Brain pericyte (primary cell): ENCODE data around the gene HIGD1C.
"Not testable (repeated sequence)": the region's sequence is repeated elsewhere in the genome, so short reads cannot be mapped to it uniquely, and the experiment has no call there.

Source experiments
- DNase-seq: peaks from one replicate; pipeline ENCODE4 v3.0.0-alpha.2; 2012; ENCODE audit warnings: low read depth, low spot score

HIGD1C gene

DNA sequence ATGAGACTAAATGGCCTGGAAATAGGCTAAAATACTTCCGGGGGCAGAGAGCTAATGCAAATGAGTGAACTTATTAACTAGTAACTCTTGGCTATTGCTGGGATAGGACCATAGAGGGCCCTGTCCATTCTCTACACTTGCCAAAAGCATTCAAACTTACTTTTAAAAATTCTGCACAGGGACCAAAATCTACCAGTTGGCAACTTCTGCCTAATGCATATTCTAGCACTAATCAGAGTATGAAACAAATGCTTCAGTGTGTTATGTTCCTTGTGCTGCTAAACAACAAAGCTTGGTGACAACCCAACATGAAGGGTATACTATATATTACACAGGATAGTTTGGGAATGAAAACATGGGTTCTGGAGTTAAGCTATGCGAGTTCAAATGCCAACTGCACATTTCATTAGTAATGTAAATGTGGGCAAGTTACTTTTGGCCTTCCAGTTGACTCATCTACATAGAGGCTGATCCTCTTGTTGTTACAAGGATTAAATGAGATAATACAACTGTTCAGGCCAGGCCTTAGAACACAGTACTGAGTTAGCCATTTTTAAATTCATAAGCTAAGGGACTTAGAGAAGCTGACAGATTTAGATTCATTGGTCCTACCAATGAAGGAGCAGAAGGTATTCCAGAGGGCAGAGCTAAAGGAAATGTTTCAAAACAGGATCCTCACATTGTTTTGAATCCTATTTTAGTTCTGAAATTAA is 32.4 kb downstream of the HIGD1C start:
- DNase-seq = no peak

DNA sequence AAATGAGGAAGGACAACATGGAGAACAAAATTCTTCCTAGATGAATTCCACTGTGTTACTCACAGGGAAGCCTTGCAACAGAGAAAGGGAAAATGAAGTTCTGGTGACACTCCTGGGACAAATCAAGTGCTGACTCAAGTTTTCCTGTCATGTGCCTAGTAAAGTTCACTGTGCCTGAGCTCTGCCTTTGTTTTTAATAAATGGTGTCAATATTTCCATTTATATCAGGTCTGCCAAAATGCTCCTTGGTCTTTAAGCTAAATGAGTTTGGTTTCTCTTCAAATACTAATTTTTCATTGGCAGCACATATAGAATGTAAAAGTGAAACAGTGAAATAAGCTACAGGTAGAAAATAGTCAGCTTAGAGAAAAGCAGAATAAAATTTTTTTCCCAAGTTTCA is 33.0 kb downstream of the HIGD1C start:
- no peak for DNase-seq

DNA sequence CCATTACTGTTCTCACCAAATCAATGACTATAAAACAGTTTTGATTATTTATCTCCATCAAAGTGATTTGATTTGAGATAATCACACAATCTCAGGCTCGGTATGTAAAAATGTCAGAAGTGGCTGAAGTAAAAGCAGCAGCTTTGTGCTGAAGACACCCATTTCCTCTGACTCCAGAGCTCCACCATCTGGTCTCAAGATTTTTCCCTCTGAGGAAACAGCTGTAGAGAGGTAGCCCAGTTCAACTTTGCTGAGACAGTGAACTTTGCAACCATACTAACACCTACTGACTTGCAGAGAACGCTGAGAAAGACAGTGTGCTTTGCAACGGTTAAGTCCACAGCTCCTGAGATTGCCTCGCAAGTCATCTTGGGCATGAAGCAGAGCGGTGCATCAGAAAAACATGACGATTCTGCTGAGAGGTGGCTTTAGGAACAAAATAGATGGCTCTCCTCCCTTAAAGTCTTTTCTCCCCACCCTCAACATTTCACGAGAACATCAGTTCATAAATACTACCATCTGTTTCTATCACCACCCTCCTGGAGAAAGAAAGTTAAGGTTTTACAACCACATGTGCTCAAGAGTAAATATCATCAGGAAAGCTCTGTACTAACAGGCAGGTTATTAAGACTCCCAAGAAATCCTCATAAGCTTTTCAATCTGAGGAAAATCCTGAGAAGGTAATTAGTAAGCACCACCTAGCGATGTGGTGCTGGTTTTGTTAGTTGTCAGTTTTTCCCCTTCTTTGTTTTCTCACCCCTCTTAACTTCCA is 34.8 kb downstream of the HIGD1C start:
- no peak for DNase-seq

DNA sequence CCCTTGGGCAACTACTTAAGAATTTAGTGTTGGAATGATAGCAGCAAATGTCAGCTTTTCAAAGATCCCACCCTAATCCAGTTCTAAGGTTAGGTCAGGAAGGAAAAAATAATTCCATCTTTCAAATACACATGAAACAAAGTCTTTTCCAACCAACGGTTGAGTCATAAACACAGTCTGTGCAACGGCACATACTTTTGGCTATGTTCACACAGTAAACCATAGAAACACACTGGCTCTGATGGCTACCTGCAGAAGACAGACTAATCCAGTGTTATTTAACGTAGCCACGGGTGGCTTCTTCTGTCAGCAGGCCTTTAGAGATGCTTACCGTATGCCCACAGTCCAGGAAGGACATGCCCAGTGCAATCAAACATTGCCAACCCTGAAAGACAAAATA is 35.7 kb downstream of the HIGD1C start:
- DNase-seq = no peak

DNA sequence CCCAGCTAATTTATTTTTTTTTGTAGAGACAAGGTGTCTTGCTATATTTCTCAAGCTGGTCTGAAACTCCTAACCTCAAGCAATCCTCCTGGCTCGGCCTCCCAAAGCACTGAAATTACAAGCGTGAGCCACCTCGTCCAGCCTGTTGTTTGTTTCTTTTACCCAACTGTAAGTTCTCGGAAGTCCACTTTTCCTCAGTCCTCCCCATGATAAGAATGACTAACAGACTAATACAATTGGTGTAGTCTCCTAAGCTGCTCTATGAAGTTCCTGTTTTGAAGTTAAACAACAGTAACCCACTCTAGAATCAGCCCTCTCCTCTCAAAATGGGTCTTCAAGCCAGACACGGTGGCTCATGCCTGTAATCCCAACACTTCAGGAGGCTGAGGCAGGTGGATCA is 36.5 kb downstream of the HIGD1C start:
- no peak for DNase-seq

DNA sequence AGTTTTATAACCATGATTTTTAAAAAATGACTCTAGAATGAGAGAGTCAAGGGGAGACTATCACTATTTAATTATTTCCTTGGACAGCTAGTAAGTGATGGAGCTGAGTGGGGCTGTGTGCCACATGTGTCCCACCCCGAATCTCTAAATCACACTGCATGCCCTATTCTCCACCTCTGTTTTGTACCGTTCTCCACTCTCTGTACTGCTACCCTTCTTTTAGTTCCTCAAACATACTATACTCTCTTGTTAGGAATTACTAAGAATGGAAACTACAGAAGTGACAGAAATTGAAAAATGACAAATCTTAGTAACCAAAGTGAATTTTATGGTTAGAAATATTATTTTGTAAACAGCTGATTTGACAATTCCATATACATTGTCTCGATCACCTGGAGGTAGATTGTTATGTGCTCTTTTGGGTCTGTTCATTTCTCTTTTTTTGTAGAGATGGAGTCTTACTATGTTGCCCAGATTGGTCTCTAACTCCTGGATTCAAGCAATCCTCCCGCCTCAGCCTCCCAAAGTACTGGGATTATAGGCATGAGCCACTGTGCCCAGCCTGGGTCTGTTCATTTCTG is 37.9 kb downstream of the HIGD1C start:
- no peak for DNase-seq

DNA sequence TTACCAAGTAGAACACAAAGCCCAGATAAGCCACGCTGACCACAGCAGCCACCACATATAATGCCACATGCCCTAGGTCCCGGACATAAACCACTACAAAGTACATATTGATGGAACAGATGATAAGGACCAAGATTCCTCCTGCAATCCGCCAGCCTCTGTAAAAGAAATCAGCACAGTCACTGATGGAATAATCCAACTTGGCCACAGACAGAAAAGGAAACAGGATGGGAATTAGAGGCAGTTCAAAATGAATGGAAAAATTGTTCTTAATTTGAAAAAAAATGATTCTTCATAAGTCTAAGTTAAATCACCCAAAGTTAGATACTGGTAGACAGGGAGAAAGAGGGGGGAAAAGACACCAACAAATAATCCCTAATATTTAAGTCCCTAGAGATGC is 38.4 kb downstream of the HIGD1C start:
- no peak for DNase-seq

GRCh38 chr12:50991291-50991690 is 38.9 kb downstream of the HIGD1C start:
- no peak for DNase-seq

DNA sequence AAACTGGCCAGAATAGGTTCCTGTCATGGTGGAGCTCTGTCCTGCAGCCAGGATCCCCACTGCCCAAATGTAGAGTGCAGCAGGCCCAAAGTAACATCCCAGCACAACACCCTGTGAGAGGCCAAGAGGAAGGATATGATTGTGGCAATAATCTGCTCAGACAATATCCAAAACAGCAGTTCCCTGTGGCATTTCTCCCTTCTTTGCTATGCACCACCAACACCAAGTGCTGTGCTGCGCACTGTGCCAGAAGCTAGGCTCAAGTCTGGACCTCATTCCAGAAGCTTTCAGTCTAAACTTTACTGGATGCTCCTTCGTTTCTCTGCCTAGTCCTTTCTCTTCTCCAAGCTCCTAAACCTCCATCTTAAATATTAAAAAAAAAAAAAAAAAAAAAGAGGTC is 40.5 kb downstream of the HIGD1C start:
- DNase-seq = no peak

- DNase-seq = no peak
These were observed 46.7 kb downstream of the HIGD1C start for GRCh38 chr12:50999093-50999492.

- no peak for DNase-seq
These were observed 47.9 kb downstream of the HIGD1C start for GRCh38 chr12:51000245-51000644.

- DNase-seq = no peak
These were observed 49.5 kb downstream of the HIGD1C start for GRCh38 chr12:51001799-51002198.

DNA sequence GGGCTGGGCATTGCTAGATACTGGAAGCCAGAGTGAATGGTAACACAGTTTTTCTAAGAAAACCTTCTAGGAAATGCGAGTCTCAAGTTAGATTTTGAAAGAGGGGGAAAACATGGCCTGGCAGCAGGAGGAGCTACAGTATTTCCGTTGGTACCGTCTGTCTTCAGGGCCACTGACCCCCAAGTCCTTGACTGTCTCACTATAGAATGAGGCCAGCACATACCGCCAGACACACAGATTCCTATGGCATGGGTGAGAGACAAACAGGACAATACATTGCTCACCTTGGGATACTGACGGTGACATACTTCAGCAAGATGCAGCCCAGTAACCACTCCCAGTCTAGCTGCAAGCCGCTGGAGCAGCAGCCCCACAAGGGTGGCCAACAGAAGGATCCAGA is 52.2 kb downstream of the HIGD1C start:
- DNase-seq = no peak

GRCh38 chr12:51005030-51005429 is 52.7 kb downstream of the HIGD1C start:
- no peak for DNase-seq

- DNase-seq = no peak
These were observed 53.3 kb downstream of the HIGD1C start for GRCh38 chr12:51005671-51006070.

DNA sequence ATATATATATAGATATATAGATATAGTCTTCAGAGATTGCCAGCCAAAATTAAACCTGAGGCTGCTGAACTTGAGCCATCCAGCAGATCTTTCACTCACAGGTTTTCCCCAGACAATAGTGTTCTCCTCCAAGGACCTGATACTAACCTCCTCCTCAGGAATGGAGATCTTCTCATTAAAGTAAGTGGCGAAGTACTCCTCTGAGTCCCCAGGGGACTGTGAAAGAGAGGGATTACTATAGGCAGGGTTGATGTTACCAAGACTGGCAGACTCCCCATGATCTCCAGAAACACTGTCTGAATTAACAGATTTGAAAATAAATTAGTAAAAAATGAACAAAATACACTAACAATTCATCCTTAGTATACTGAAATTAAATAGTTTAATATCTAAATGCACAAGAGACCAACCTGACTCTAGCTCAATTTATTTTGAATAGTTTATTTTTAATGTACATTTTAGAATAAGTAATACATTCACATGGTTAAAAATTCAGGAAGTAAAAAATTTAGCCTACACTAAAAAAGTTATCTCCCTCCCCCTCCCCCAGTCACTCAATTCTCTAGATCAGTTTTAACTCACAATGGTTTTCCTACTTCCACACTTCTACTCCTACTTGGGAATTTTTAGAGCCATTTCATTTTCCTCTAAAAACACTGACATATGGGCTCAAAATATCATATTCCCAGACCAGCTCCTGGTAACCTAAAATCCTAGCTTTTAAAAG is 56.1 kb downstream of the HIGD1C start:
- no peak for DNase-seq

- no peak for DNase-seq
These were observed 56.7 kb downstream of the HIGD1C start for GRCh38 chr12:51009056-51009440.

DNA sequence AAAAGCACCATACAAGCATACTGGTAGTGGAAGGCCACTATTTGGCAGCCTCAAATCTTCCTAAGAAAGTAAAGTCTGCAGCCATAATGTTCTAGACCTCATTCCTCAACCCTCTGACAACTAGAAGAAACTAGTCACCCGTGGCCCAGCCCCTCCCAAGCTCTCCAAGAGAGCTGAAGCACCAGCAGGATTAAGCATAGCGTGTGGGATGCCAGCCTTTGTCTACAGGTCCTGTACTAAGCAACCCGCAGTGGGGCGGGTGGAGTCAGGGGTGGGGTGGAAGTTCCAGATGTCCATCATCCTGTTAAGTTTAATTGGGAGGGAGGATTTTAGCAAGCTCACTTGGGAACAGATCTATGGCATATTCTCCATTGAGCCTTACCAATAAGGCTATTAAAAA is 59.6 kb downstream of the HIGD1C start:
- no peak for DNase-seq

GRCh38 chr12:51012570-51013236 is 60.4 kb downstream of the HIGD1C start:
- no peak for DNase-seq

DNA sequence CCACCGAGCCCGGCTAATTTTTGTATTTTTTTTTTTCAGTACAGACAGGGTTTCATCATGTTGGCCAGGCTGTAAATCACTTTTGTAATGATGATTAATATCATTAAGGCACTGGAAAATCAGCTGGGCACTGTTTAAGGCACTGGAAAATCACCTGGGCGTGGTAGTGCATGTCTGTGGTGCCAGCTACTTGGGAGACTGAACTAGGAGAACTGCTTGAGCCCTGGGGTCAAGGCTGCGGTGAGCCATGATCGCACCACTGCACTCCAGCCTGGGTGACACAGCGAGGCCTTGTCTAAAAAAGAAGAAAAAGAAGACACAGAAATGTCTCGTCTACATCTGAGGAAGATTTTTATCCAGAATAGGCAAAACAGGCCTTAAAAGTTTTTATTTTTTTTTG is 61.1 kb downstream of the HIGD1C start:
- no peak for DNase-seq

DNA sequence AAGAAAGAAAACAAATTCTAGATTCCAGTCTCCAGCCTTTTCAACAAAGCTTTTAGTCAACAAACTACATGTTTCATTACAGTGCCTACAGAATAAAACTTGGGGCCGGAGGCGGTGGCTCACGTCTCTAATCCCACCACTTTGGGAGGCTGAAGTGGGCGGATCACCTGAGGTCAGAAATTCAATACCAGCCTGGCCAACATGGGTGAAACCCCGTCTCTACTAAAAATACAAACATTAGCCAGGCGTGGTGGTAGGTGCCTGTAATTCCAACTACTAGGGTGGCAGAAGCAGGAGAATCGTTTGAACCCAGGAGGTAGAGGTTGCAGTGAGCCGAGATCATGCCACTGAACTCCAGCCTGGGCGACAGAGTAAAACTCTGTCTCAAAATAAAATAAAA is 62.1 kb downstream of the HIGD1C start:
- DNase-seq = not testable (repeated sequence)

DNA sequence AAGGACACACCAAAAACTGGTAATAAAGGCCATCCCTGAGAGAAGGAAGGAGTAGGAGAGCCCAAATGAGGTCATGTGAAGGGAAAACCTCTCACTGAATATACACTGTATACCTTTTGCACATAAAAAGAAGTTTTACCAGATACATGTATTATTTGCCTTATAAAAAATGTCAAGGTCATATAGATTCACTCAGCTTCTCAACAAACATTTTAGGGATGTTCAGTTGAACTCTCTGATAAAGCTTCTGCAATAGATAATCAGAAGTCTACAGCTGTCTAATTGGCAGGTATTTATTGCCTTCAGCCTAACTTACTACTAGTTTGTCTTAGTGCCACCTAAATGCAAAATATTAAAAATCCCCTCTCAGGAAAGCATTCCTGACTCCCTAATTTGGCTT is 65.1 kb downstream of the HIGD1C start:
- no peak for DNase-seq
